HG03354 (cell line): ENCODE data around the gene NLGN2.
"Not testable (repeated sequence)": the region's sequence is repeated elsewhere in the genome, so short reads cannot be mapped to it uniquely, and the experiment has no call there.

Source experiments
- ATAC-seq: cut with Tn5 transposase; IDR thresholded peaks from one replicate; pipeline ENCODE4 v1.9.1; 2021; ENCODE audit warnings: mild to moderate bottlenecking; ENCODE audit not compliant: unreplicated experiment, poor library complexity, severe bottlenecking

The NLGN2 gene

GRCh38 chr17:7407485-7408251 is at the start of gene NLGN2:
TSS of gene NLGN2 (plus strand) at chr17:7407845. CDS start at chr17:7408256, 411 bp downstream.
- ATAC-seq = no peak

- no peak for ATAC-seq
These were observed 45.7 kb upstream of the NLGN2 start for GRCh38 chr17:7361906-7362305.

DNA sequence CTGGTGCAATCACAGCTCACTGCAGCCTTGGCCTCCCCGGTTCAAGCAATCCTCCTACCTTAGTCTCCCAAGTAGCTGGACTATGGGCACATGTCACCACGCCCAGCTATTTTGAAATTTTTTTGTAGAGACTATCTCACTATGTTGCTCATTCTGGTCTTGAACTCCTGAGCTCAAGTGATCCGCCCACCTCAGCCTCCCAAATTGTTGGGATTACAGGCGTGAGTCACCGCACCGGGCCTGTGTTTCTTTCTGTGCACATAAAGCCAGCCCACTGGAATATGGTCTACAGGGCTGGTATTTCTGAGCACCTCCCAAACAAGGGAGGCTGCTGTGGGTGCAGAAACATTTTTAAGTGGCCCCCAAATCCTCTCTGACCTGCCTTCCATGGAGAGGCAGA is 44.3 kb upstream of the NLGN2 start:
- ATAC-seq = no peak

DNA sequence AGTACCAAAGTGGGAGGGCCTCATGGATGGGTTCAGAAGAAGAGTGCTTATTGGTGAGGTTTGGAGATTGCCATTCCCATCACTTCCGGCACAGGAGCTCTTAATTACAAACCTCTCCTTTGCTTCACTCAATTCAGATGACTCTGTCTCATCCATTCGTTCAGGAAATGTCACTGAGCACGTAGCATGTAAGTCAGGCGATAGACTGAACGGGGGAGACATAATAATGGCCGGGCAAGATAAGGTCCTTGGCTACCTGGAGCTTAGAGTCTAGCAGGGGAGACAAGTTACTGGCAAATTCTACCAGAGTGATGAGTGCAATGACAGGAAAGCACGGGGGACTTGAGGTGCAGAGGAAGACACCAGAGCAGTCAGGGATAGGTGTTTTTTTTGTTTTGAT is 41.7 kb upstream of the NLGN2 start:
- ATAC-seq = not testable (repeated sequence)

DNA sequence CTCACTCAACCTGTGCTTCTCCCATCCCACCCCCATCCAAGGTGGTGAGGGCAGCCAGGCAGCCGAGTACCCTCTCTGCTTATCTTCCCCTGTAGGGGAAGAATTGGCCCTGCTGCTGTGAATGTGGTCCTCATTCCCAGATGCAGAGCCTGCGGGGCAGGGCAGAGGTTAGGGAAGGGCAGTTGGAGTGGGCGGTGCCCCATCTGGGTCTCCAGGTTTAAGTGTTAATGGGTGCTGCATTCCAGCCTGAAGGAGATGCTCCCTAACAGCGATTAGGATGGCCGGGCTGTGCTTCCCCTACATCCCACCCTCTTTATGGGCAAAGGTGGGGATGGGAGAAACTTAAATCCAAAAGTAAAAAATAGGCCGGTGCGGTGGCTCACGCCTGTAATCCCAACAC is 40.6 kb upstream of the NLGN2 start:
- ATAC-seq = no peak

GRCh38 chr17:7367918-7368598 is 39.6 kb upstream of the NLGN2 start:
- ATAC-seq = no peak

GRCh38 chr17:7368599-7368994 is 39.0 kb upstream of the NLGN2 start:
- not testable (repeated sequence) for ATAC-seq

DNA sequence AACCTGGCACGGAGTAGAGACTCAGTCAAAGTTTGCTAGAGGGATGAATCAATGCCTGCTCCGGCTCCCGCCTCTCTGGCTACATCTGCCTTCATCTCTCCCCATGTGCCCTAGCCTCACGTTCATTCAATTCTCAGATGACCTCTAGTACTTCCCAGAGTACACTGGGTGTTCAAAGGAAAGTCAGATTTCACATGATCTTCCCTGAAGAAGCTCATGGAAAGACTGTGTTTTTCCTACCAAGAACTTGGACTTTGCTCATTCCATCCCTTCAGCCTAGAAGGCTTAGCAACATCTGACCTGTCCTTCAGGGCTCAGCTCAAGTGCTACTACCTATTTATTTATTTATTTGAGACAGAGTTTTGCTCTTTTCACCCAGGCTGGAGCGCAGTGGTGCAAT is 37.8 kb upstream of the NLGN2 start:
- no peak for ATAC-seq

GRCh38 chr17:7370853-7371252 is 36.8 kb upstream of the NLGN2 start:
- ATAC-seq = no peak

DNA sequence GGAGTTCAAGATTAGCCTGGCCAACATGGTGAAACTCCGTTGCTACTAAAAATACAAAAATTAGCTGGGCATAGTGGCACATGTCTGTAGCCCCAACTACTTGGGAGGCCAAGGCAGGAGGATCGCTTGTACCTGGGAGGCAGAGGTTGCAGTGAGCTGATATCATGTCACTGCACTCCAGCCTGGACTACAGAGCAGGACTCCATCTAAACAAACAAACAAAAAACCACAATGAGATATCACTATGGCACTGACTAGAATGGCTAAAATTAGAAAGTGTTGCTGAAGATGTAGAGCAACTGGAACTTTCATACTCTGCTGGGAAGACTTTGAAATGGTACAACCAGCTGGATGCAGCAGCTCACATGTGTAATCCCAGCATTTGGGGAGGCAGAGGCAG is 33.3 kb upstream of the NLGN2 start:
- no peak for ATAC-seq

DNA sequence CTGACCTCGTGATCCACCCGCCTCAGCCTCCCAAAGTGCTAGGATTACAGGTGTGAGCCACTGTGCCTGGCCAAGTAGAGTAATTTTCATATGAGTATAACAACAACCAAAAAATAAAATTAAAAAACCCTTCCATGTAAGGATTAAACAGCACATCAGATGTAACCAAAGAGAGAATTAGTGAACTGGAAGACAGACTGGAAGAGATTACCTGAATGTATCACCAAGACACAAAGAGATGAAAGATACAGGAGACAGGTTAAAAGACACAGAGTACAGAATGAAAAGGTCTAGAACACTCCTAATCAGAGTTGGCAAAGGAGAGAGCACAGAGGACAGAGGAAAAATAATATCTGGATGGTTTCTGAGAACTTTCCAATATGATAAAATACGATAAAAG is 28.5 kb upstream of the NLGN2 start:
- ATAC-seq = no peak

- ATAC-seq = no peak
These were observed 27.3 kb upstream of the NLGN2 start for GRCh38 chr17:7380321-7380720.

DNA sequence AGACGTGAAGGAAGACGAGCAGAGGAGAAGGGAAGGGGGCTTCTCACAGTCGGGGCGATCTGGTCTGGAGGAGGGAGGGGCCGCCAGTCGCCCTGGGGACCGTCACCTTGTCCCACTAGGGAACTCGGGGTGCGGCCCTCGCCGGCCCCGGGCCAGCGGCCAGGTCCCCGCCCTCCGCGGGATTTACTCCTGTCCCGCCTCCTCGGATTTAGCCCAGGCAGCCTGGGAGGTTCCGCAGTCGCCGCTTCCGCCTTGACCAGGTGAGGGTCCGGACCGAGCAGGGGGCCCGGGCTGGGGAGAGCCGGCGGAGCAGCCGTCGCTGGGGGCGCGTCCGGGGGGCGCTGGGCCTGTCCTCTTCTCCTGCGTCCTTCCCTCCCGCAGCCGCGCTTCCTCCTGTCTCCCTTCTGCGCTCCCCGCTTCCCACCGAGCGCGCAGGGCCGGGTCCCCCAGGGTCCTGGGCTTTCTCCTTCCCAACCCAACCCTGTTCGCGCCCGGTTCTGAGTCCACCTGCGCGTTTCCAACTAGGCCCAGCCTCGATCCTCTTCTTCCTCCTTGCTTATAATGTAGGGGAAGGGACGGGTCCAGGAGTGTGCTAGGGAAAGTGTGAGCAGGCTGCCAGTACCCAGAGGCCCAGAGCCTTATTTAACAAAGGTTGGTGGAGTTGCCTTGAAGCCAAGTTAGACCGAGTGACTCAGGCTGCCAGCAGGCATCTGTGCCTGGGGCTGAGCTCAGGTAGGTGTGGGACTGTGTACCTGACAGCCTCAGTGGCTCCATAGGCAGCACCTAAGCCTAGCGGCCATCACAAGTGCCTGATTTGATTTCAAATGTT is 26.6 kb upstream of the NLGN2 start, which contains the start of gene TNK1:
TNK1 (plus strand) TSS at position 235 of the 829 bp plus-strand sequence. CDS start 1,838 bp downstream, outside the sequence.
- ATAC-seq = no peak

GRCh38 chr17:7382901-7383300 is 24.7 kb upstream of the NLGN2 start:
- no peak for ATAC-seq

DNA sequence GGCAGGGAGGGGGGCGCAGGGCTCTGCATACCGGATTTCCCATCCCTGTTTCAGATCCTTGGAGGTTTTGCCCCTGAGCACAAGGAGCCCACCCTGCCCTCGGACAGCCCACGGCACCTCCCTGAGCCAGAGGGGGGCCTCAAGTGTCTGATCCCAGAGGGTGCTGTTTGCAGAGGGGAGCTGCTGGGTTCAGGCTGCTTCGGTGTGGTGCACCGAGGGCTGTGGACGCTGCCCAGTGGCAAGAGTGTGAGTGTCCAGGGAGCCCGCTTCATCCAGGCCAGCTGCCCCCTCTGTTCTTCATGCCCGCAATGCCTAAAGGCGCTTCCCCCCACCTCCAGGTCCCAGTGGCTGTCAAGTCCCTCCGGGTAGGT is 24.3 kb upstream of the NLGN2 start:
- no peak for ATAC-seq

GRCh38 chr17:7383742-7384488 is 23.7 kb upstream of the NLGN2 start:
- ATAC-seq = no peak

- no peak for ATAC-seq
These were observed 23.1 kb upstream of the NLGN2 start for GRCh38 chr17:7384489-7385081.

GRCh38 chr17:7388856-7389255 is 18.8 kb upstream of the NLGN2 start:
- ATAC-seq = no peak
